ENCODE data around the gene USP10.

DNA sequence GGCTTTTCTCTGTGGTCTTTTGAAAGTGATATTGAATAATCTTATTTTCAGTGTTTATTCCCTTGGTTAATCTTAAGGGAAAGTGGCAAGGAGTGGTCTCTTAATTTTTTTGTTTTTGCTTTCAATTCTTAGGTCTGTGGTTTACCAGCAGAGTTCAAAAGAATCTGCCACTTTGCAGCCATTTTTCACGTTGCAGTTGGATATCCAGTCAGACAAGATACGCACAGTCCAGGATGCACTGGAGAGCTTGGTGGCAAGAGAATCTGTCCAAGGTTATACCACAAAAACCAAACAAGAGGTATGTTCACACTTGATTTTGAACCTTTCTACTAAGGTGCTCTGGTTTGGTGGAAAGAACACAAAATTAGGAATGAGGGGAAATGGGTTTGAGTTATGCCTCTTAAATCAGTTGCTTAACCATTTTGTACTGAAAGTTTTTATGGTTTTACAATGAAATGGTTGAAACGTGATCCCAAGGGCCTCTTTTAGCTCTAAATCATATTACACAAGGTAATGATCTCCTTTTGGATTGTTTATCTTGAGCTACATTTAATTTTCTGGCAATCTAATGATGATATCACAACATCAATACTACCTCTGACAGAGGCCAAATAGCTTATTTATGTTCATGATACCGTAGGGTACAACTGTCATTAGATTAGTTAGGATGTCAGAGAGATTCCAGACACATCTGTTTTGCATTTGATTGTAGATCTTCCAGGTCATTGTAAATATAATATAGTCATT is 68.4 kb downstream of the USP10 start:
- TF ChIP-seq CTCF (IDR thresholded peaks at IDR 0.05; ENCODE audit: insufficient read depth, low read depth, low read length) (no peak), EZH2 (IDR thresholded peaks at IDR 0.05; ENCODE audit: insufficient read depth, low read length) (no peak)
